GM12875 (cell line): ENCODE data around the gene KRT3.

Experiments
- H3K4me3 ChIP-seq: one replicate; pipeline ENCODE4 v1.5.1; 2011; ENCODE audit warnings: low read depth, low read length, control low read depth
- CTCF ChIP-seq: IDR thresholded peaks from 2 replicates; pipeline ENCODE4 v1.5.1; 2011; ENCODE audit warnings: low read depth, mild to moderate bottlenecking, control low read depth, inconsistent platforms, low read length, moderate library complexity, borderline replicate concordance; ENCODE audit not compliant: insufficient read depth

The KRT3 gene

GRCh38 chr12:52748578-52748977 lies 47.3 kb downstream of the KRT3 start:
- H3K4me3 ChIP-seq: no peak overlapping the region
- TF ChIP-seq CTCF: no peak

GRCh38 chr12:52745554-52745953 lies 50.4 kb downstream of the KRT3 start:
- TF ChIP-seq CTCF: no peak
- H3K4me3 ChIP-seq: no peak overlapping the region

GRCh38 chr12:52744493-52745156 lies 51.3 kb downstream of the KRT3 start:
- TF ChIP-seq CTCF: no peak
- no peak overlapping the region for H3K4me3 ChIP-seq

GRCh38 chr12:52742822-52743457 lies 53.0 kb downstream of the KRT3 start:
- no peak for TF ChIP-seq CTCF

GRCh38 chr12:52742196-52742580 lies 53.7 kb downstream of the KRT3 start:
- H3K4me3 ChIP-seq: no peak overlapping the region
- TF ChIP-seq CTCF: no peak

More at GRCh38 chr12:52742822-52743457, 53.0 kb downstream of the KRT3 start:
- H3K4me3 ChIP-seq: no peak overlapping the region

- no peak for TF ChIP-seq CTCF
- H3K4me3 ChIP-seq: no peak overlapping the region
Measured at GRCh38 chr12:52741375-52742195, 54.3 kb downstream of the KRT3 start.

- no peak for TF ChIP-seq CTCF
Measured at GRCh38 chr12:52740584-52740983, 55.3 kb downstream of the KRT3 start.

More at GRCh38 chr12:52740584-52740983, 55.3 kb downstream of the KRT3 start:
- H3K4me3 ChIP-seq: no peak overlapping the region
